Muscle layer of colon (tissue), 2 donors: Measurements from ENCODE around the gene TTPAL.

Experiments used
- H3K27ac ChIP-seq: one replicate; pipeline ENCODE4 v1.7.0; 2013; ENCODE audit warnings: low read depth, mild to moderate bottlenecking, low read length, moderate library complexity
- H3K27me3 ChIP-seq, 2 donors: one replicate each; pipeline ENCODE4 v1.7.0; 2013; ENCODE audit warnings: low read length in 2 of 2, mild to moderate bottlenecking in 2 of 2; ENCODE audit not compliant: insufficient read depth in 2 of 2, control insufficient read depth in 1 of 2
- H3K36me3 ChIP-seq: one replicate; pipeline ENCODE4 v1.7.0; 2013; ENCODE audit warnings: mild to moderate bottlenecking, low read length; ENCODE audit not compliant: insufficient read depth
- H3K4me1 ChIP-seq: one replicate; pipeline ENCODE4 v1.7.0; 2013; ENCODE audit warnings: mild to moderate bottlenecking, low read length; ENCODE audit not compliant: insufficient read depth
- H3K4me3 ChIP-seq, 2 donors: one replicate each; pipeline ENCODE4 v1.7.0; 2013; ENCODE audit warnings: low read length in 2 of 2, low read depth in 1 of 2, mild to moderate bottlenecking in 1 of 2, moderate library complexity in 1 of 2
- H3K9ac ChIP-seq: one replicate; pipeline ENCODE4 v1.7.0; 2013; ENCODE audit warnings: low read length
- H3K9me3 ChIP-seq: one replicate; pipeline ENCODE4 v1.7.0; 2013; ENCODE audit warnings: mild to moderate bottlenecking, low read length
- donor health status: abdominal sarcoma.
- donor health status: Adenocarcinoma of cecum.

Gene TTPAL

GRCh38 chr20:44431502-44432234, 44.0 kb upstream of the TTPAL start:
- Histone ChIP-seq H3K4me1 (no peaks in the 10 kb centered on the region), H3K4me3 (no peak overlapping the region), H3K27ac (no peak overlapping the region), H3K9ac (no peak overlapping the region), H3K27me3 (no peaks in the 10 kb centered on the region), H3K9me3 (no peaks in the 10 kb centered on the region), H3K36me3 (no peaks in the 10 kb centered on the region)

GRCh38 chr20:44432618-44433577, 42.8 kb upstream of the TTPAL start:
- no peak overlapping the region for H3K9ac ChIP-seq
- no peaks in the 10 kb centered on the region for H3K27me3 ChIP-seq
- no peaks in the 10 kb centered on the region for H3K4me1 ChIP-seq
- no peak overlapping the region for H3K27ac ChIP-seq
- no peak overlapping the region for H3K4me3 ChIP-seq
- H3K9me3 ChIP-seq: no peaks in the 10 kb centered on the region
- H3K36me3 ChIP-seq: no peaks in the 10 kb centered on the region

GRCh38 chr20:44433751-44434538, 41.7 kb upstream of the TTPAL start:
- Histone ChIP-seq H3K36me3 (no peaks in the 10 kb centered on the region), H3K9me3 (no peaks in the 10 kb centered on the region), H3K9ac (no peak overlapping the region), H3K4me1 (no peaks in the 10 kb centered on the region), H3K4me3 (no peak overlapping the region), H3K27me3 (no peaks in the 10 kb centered on the region), H3K27ac (no peak overlapping the region)

GRCh38 chr20:44435630-44436335, 39.9 kb upstream of the TTPAL start:
- no peak overlapping the region for H3K27ac ChIP-seq
- H3K27me3 ChIP-seq: no peaks in the 10 kb centered on the region
- H3K4me3 ChIP-seq: no peak overlapping the region
- no peak overlapping the region for H3K9ac ChIP-seq
- no peaks in the 10 kb centered on the region for H3K36me3 ChIP-seq
- H3K4me1 ChIP-seq: no peaks in the 10 kb centered on the region
- H3K9me3 ChIP-seq: no peaks in the 10 kb centered on the region

DNA sequence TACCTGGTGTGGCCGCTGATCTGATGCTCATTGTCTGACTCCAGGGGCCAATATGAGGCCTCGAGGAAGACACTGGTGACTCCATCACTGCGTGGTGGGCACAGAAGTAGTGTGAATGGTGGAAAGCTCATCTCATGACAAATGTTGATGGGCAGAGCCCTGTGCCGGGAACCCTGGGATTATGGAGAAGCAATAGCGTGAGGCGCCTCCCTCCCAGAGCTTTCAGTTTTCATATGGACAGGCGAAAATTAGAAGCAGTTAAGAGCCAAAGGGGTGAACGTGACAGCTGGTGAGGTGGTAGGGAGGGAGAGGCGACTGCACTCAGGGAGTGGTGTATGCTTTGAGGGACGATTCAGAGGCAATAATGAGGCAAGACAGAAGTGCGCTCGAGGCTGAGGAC, 39.3 kb upstream of the TTPAL start:
- Histone ChIP-seq H3K9ac (no peak overlapping the region), H3K9me3 (no peaks in the 10 kb centered on the region)

GRCh38 chr20:44437497-44437896, 38.2 kb upstream of the TTPAL start:
- H3K4me1 ChIP-seq: no peaks in the 10 kb centered on the region
- no peaks in the 10 kb centered on the region for H3K36me3 ChIP-seq
- H3K27me3 ChIP-seq: no peaks in the 10 kb centered on the region
- H3K4me3 ChIP-seq: no peak overlapping the region
- no peak overlapping the region for H3K27ac ChIP-seq
- no peaks in the 10 kb centered on the region for H3K9me3 ChIP-seq
- no peak overlapping the region for H3K9ac ChIP-seq

More for the DNA sequence above, 39.3 kb upstream of the TTPAL start:
- H3K27me3 ChIP-seq: no peaks in the 10 kb centered on the region
- no peak overlapping the region for H3K4me3 ChIP-seq
- no peaks in the 10 kb centered on the region for H3K36me3 ChIP-seq
- no peak overlapping the region for H3K27ac ChIP-seq
- no peaks in the 10 kb centered on the region for H3K4me1 ChIP-seq

GRCh38 chr20:44438782-44439181, 36.9 kb upstream of the TTPAL start:
- no peak overlapping the region for H3K4me3 ChIP-seq
- no peaks in the 10 kb centered on the region for H3K4me1 ChIP-seq
- H3K27ac ChIP-seq: no peak overlapping the region

DNA sequence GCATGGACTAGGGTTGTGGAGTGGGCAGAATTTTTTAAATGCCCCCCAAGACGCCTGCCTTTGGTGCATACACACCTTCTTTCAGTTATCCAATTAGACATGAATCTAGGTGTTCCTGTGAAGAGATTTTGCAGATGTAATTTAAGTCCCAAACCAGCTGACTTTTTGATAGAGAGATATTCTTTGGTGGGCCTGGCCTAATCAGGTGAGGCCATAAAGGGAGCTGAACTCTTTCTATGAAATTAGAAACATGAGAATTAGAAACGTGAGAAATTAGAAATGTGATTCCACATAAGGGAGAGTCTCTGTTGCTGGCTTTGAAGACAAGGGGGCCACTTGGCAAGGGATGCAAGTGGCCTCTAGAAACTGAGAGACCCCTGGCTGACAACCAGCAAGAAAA, 36.4 kb upstream of the TTPAL start:
- H3K4me1 ChIP-seq: no peaks in the 10 kb centered on the region
- no peaks in the 10 kb centered on the region for H3K27me3 ChIP-seq
- H3K9me3 ChIP-seq: no peaks in the 10 kb centered on the region
- H3K9ac ChIP-seq: no peak overlapping the region
- no peak overlapping the region for H3K4me3 ChIP-seq
- no peak overlapping the region for H3K27ac ChIP-seq
- H3K36me3 ChIP-seq: no peaks in the 10 kb centered on the region

More at GRCh38 chr20:44438782-44439181, 36.9 kb upstream of the TTPAL start:
- Histone ChIP-seq H3K9ac (no peak overlapping the region), H3K9me3 (no peaks in the 10 kb centered on the region), H3K27me3 (no peaks in the 10 kb centered on the region), H3K36me3 (no peaks in the 10 kb centered on the region)

DNA sequence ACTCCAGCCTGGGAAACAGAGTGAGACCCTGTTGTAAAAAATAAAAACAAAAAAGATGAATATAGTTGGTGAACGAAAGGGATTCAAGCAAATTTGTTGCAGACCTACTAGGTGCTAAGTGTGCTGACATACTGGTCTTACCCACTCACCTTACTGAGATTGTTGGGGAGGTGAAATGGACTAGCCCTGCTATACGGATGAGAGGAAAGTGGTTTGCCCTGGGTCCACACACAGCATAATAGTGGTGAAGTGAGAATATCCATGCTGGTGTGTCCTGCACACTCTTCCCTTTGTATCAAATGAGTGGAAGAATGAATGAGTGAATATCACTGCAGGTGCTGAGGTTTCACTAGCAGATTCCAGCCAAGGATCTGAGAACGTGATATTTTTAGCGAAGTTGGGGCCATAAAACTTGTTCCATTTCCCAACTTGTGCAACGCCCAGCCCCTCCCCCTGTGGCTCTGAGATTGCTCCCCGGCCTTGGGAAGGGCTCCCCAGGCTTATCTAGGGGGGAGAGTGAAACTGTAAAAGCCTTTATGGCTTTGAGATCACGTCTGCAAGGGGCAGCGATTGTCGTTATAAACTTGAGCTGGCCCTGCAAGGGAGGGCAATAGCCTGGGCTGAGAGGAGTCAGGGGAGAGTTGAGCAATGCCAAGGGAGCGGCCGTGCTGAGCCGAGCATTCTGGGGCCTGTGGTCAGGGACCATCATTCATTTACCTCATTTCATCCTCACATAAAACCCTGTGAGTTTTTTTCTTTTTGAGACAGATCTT, 33.2 kb upstream of the TTPAL start:
- no peaks in the 10 kb centered on the region for H3K36me3 ChIP-seq
- no peaks in the 10 kb centered on the region for H3K9me3 ChIP-seq
- no peaks in the 10 kb centered on the region for H3K4me1 ChIP-seq
- no peaks in the 10 kb centered on the region for H3K27me3 ChIP-seq
- no peak overlapping the region for H3K27ac ChIP-seq
- no peak overlapping the region for H3K9ac ChIP-seq
- H3K4me3 ChIP-seq: no peak overlapping the region
